CD14-positive monocyte (primary cell): ENCODE data around the gene FUT8. TPM values are rescaled to one million over a fixed set of nuclear protein-coding genes. Genes with fewer than 3 reads are reported as not detected.

Experiments used
- DNase-seq, 3 donors: peaks; one replicate each; pipeline ENCODE4 v3.0.0-alpha.2; 2011 to 2022
- H2AFZ ChIP-seq: 2 replicates; pipeline ENCODE4 v1.6.0; 2012; ENCODE audit warnings: mild to moderate bottlenecking, low read depth, low read length, inconsistent platforms; ENCODE audit not compliant: insufficient read depth, poor library complexity, severe bottlenecking
- H3K27ac ChIP-seq, 2 donors: 1 replicate in 1 of 2; 2 replicates in 1 of 2; pipeline ENCODE4 v1.5.1; 2012 to 2013; ENCODE audit warnings: low read length in 2 of 2, control low read depth in 1 of 2, inconsistent platforms in 1 of 2, low read depth in 1 of 2, mild to moderate bottlenecking in 1 of 2
- H3K27me3 ChIP-seq, 2 donors: one replicate each; pipeline versions ENCODE4 v1.6.0 to v1.6.1; 2011 to 2013; ENCODE audit warnings: low read length in 2 of 2; ENCODE audit not compliant: control insufficient read depth in 2 of 2, insufficient read depth in 2 of 2
- H3K36me3 ChIP-seq, 2 donors: replicated peaks in 1 of 2; 1 replicate in 1 of 2; 2 replicates in 1 of 2; pipeline versions ENCODE4 v1.5.1 to v1.6.1; 2012 to 2013; ENCODE audit warnings: low read length in 2 of 2, control low read depth in 1 of 2, inconsistent platforms in 1 of 2, mild to moderate bottlenecking in 1 of 2; ENCODE audit not compliant: insufficient read depth in 2 of 2, control insufficient read depth in 1 of 2
- H3K4me1 ChIP-seq, 2 donors: 1 replicate in 1 of 2; 2 replicates in 1 of 2; pipeline versions ENCODE4 v1.5.1 to v1.6.1; 2012 to 2013; ENCODE audit warnings: low read length in 2 of 2, control low read depth in 1 of 2, inconsistent platforms in 1 of 2, mild to moderate bottlenecking in 1 of 2, moderate library complexity in 1 of 2; ENCODE audit not compliant: insufficient read depth in 2 of 2, control insufficient read depth in 1 of 2
- H3K4me2 ChIP-seq: replicated peaks from 2 replicates; pipeline ENCODE3; 2012; ENCODE audit warnings: low read length, moderate library complexity, mild to moderate bottlenecking; ENCODE audit not compliant: poor library complexity, severe bottlenecking; ENCODE audit errors: extremely low read depth
- H3K4me3 ChIP-seq, 3 experiments: fragments of 200-600 bp in 1 of 3; sonication (generic) in 1 of 3; replicated peaks in 1 of 3; 1 replicate in 2 of 3; 2 replicates in 1 of 3; pipeline ENCODE4 v1.5.1; 2011 to 2013; ENCODE audit warnings: low read length in 3 of 3, mild to moderate bottlenecking in 3 of 3, control low read depth in 2 of 3, low read depth in 2 of 3, inconsistent platforms in 1 of 3, moderate library complexity in 1 of 3
- H3K79me2 ChIP-seq: 2 replicates; pipeline ENCODE4 v1.6.0; 2012; ENCODE audit warnings: mild to moderate bottlenecking, control low read depth, inconsistent platforms, low read length, moderate library complexity; ENCODE audit not compliant: insufficient read depth
- H3K9ac ChIP-seq: 2 replicates; pipeline ENCODE4 v1.6.0; 2017; ENCODE audit warnings: low read length, mild to moderate bottlenecking; ENCODE audit not compliant: insufficient read depth, poor library complexity, severe bottlenecking
- H3K9me3 ChIP-seq, 2 donors: replicated peaks in 1 of 2; 1 replicate in 1 of 2; 2 replicates in 1 of 2; pipeline versions ENCODE4 v1.5.1 to v1.6.1; 2012 to 2013; ENCODE audit warnings: low read length in 2 of 2, control low read depth in 1 of 2; ENCODE audit not compliant: control insufficient read depth in 1 of 2, insufficient read depth in 1 of 2
- H4K20me1 ChIP-seq: 2 replicates; pipeline ENCODE4 v1.6.0; 2012; ENCODE audit warnings: mild to moderate bottlenecking, low read length, control low read depth, moderate library complexity; ENCODE audit not compliant: insufficient read depth
- H3K27ac Mint-ChIP-seq, 7 donors: one replicate each; pipeline ENCODE4 v1.8.0; 2020; ENCODE audit warnings: mild to moderate bottlenecking in 7 of 7, mixed read lengths in 7 of 7, moderate library complexity in 6 of 7, inconsistent platforms in 2 of 7
- H3K27me3 Mint-ChIP-seq, 3 donors: one replicate each; pipeline ENCODE4 v1.8.0; 2021 to 2022; ENCODE audit warnings: low read depth in 3 of 3, mild to moderate bottlenecking in 3 of 3, mixed read lengths in 3 of 3, moderate library complexity in 3 of 3, inconsistent platforms in 1 of 3
- H3K36me3 Mint-ChIP-seq, 2 donors: one replicate each; pipeline ENCODE4 v1.8.0; 2020; ENCODE audit warnings: mixed read lengths in 2 of 2, inconsistent platforms in 1 of 2, mild to moderate bottlenecking in 1 of 2
- H3K4me1 Mint-ChIP-seq: one replicate; pipeline ENCODE4 v1.8.0; 2020; ENCODE audit warnings: mild to moderate bottlenecking, mixed read lengths
- H3K4me3 Mint-ChIP-seq, 2 donors: one replicate each; pipeline ENCODE4 v1.8.0; 2020; ENCODE audit warnings: mild to moderate bottlenecking in 2 of 2, mixed read lengths in 2 of 2, moderate library complexity in 1 of 2
- H3K9me3 Mint-ChIP-seq, 7 donors: one replicate each; pipeline ENCODE4 v1.8.0; 2020 to 2022; ENCODE audit warnings: mixed read lengths in 7 of 7, mild to moderate bottlenecking in 6 of 7, moderate library complexity in 6 of 7, inconsistent platforms in 2 of 7
- CTCF ChIP-seq: fragments of 200-600 bp; IDR thresholded peaks from one replicate; pipeline ENCODE4 v1.8.0; 2022; ENCODE audit warnings: antibody characterized with exemption, mild to moderate bottlenecking
- whole genome bisulfite sequencing: methylation state at CpG from one replicate; pipeline ENCODE4 v1.1.5; 2013; ENCODE audit warnings: missing lambda C conversion rate; ENCODE audit not compliant: insufficient coverage; 5-methylcytosine and 5-hydroxymethylcytosine counted together
- intact Hi-C, 2 donors: fragments of 100-400 bp; cut with micrococcal nuclease; formaldehyde crosslinking; loops; one replicate each; pipeline versions ENCODE4 v1.15.0 to v1.15.1; 2023
- polyA plus RNA-seq, 3 donors: library from polyadenylated mRNA; depleted of rRNA in 1 of 3; unstranded in 2 of 3; stranded (reverse) in 1 of 3; fragments of 300-500 nt in 2 of 3; fragments of >200 nt in 1 of 3; fragmentation: Illumina TruSeq in 2 of 3; gene quantifications; 1 replicate in 2 of 3; 2 replicates in 1 of 3; pipeline ENCODE4 v1.2.3, GENCODE V29; 2012 to 2021

The FUT8 gene
- polyA plus RNA-seq, 3 donors = 1.6 to 5.1 (median 5.0) TPM

DNA sequence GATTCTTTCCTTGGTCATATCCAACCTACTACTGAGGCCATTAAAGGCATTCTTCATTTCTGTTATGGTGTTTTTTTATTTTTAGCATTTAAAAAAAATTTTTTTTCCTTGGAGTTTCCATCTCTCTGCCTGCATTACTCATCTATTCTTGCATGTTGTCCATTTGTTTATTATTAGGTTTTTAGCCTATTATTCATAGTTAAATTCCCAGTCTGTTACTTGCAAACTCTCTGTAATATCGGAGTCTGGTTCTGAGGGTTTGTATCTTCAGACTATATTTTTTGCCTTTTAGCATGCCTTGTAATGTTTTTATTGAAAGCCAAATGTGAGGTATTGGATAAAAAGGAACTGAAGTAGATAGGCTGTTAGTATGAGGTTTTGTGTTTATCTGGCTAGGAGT lies 284.3 kb downstream of the FUT8 start:
- Mint-ChIP-seq H3K27me3 (no peaks in the 10 kb centered on the region), H3K36me3 (peaks cover 0 to 2% of the 10 kb centered on the region in 2 donors), H3K4me1 (no peaks in the 10 kb centered on the region), H3K9me3 (peaks cover 2 to 14% (median 11%) of the 10 kb centered on the region in 7 donors), H3K4me3 (no peak overlapping the region), H3K27ac (no peak overlapping the region)
- Histone ChIP-seq H3K27ac (no peak overlapping the region), H3K36me3 (no peaks in the 10 kb centered on the region), H3K79me2 (no peaks in the 10 kb centered on the region), H3K4me3 (no peak overlapping the region), H3K4me1 (no peaks in the 10 kb centered on the region), H3K9me3 (peaks cover 4% of the 10 kb centered on the region in 2 donors), H2AFZ (no peak overlapping the region), H3K4me2 (no peak overlapping the region), H3K27me3 (no peaks in the 10 kb centered on the region), H3K9ac (no peak overlapping the region), H4K20me1 (no peaks in the 10 kb centered on the region)
- no peak for TF ChIP-seq CTCF
- no peak for DNase-seq
- intact Hi-C loops = no loop called here
- WGBS = no CpG with 5 or more reads among the region's 1 CpG

GRCh38 chr14:65703521-65703920 lies 291.0 kb downstream of the FUT8 start:
- intact Hi-C loops = no loop called here
- WGBS = 20% methylated on average over 1 of the region's 3 CpGs
- no peaks in the 10 kb centered on the region for H3K4me1 Mint-ChIP-seq

More at GRCh38 chr14:65703521-65703920, 291.0 kb downstream of the FUT8 start:
- H3K36me3 Mint-ChIP-seq = no peaks in the 10 kb centered on the region
- no peak overlapping the region for H3K4me3 Mint-ChIP-seq
- Histone ChIP-seq H3K79me2 (no peaks in the 10 kb centered on the region), H4K20me1 (no peaks in the 10 kb centered on the region), H3K36me3 (no peaks in the 10 kb centered on the region), H3K4me3 (no peak overlapping the region), H3K4me2 (no peak overlapping the region), H3K4me1 (no peaks in the 10 kb centered on the region), H3K27ac (no peak overlapping the region), H2AFZ (no peak overlapping the region), H3K27me3 (no peaks in the 10 kb centered on the region), H3K9me3 (peaks cover 0 to under 1% of the 10 kb centered on the region in 2 donors), H3K9ac (no peak overlapping the region)
- H3K9me3 Mint-ChIP-seq = peaks cover 3 to 12% (median 6%) of the 10 kb centered on the region in 7 donors
- no peaks in the 10 kb centered on the region for H3K27me3 Mint-ChIP-seq
- H3K27ac Mint-ChIP-seq = no peak overlapping the region
- DNase-seq = no peak
- TF ChIP-seq CTCF = no peak
